SK-N-MC (cell line): ENCODE data around the gene IRS1.

Source experiments
- EZH2 ChIP-seq: fragments of 200-600 bp; sonication (generic); IDR thresholded peaks from one replicate; pipeline ENCODE4 v1.6.1; 2017; ENCODE audit warnings: antibody characterized with exemption
- POLR2AphosphoS5 ChIP-seq: IDR thresholded peaks from 2 replicates; pipeline ENCODE4 v1.6.1; 2012; ENCODE audit warnings: mild to moderate bottlenecking, low read depth, low read length, borderline replicate concordance

GRCh38 chr2:226756131-226756530 lies 43.5 kb downstream of the IRS1 start:
- no peak for TF ChIP-seq POLR2AphosphoS5
- TF ChIP-seq EZH2 = no peak
